TTC549 (cell line): ENCODE data around the gene DGKB.

Experiments
- FAIRE-seq: peaks from 2 replicates; lab custom pipeline; 2012; peaks lifted over from hg19 to GRCh38; lab: Jason Lieb, UNC

The DGKB gene

DNA sequence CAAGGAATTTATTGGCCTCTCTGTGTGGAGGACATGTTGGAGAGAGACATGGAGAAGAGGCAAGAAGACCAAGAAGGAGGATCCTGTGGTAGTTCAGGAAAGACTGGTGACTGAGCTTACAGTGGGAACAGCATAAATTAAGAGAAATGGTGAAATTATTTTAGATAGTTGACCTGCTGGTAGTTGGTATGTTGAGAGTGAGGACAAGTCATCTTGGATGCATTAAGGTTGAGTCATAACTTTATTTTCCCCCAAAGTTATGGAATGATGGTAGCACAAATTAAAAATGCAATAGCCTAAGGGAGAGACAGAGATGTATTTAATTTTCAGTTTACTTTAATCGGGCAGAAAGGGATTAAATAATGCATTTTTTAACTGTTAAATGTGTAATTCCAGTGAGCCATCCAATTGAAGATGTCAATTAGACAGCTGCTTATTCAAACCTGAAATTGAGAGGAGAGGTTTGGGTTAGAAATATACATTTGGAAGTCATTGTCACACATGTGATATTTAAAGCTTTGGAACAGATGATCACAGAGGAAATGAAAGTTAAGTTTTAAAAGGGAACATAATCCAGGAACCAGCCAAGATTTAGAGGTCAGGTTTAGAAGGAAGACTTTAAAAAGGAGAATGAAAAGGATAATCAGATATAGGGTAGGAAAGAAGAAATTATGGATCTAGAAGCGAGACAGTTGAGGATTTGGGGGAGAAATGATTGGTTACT, 80.6 kb downstream of the DGKB start:
- no peak for FAIRE-seq

- FAIRE-seq = no peak
These were observed 83.7 kb downstream of the DGKB start for GRCh38 chr7:14818871-14819270.

GRCh38 chr7:14817829-14818614, 84.5 kb downstream of the DGKB start:
- no peak for FAIRE-seq

DNA sequence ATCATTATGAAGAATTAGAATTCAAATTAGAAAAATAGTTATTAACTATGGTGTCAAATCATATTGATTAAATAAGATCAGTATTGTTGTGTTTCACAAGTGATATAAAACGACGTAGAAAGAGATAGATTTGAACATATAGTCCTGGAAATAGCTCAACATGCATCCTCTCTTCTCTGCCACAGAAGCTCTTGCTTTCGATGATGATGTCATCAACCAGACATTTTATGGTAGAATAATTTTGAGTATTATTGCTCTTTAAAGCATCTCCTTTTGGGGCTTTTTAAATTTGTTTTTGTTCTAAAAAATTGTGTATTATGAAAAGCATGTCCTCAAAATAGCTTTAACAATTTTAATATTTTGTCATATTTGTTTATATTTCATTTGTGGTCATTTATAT, 95.0 kb downstream of the DGKB start:
- no peak for FAIRE-seq

DNA sequence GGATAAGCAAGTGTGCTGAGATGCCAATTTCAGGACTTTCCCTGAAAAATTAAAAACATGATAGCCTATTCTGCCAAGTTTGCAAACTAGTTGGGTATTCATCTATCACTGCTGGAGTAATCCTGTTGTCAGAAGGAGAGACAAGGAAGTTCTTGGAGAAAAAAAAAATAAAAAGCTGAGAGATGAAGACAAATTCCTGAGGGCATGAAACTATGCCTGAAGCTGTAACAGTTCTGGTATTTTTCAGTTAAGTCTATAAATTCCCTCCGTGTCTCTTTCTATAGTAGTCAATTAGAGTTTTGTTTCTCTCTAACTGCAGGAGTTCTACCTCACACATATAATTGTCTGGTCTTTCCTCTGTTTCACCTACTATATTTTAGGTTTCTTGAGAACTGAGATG, 95.7 kb downstream of the DGKB start:
- FAIRE-seq = no peak

- no peak for FAIRE-seq
These were observed 97.3 kb downstream of the DGKB start for GRCh38 chr7:14805105-14805719.

DNA sequence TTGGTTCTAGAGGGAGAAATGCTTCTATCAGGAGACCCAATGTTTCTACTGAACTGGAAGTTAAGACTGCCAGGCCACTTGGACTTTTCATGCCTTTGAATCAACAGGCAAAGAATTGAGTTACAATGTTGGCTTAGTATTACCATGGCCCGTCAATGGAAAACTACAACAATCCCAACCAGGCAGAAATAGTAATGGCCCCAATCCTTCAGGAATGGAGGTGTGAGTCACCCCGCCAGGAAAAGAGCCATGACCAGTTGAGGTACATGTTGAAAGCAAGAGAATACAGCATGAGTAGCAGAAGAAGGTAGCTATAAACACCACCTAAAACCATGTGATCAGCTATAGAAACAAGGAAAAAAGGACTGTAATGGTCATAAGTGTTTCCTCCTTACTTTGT, 101.9 kb downstream of the DGKB start:
- no peak for FAIRE-seq

DNA sequence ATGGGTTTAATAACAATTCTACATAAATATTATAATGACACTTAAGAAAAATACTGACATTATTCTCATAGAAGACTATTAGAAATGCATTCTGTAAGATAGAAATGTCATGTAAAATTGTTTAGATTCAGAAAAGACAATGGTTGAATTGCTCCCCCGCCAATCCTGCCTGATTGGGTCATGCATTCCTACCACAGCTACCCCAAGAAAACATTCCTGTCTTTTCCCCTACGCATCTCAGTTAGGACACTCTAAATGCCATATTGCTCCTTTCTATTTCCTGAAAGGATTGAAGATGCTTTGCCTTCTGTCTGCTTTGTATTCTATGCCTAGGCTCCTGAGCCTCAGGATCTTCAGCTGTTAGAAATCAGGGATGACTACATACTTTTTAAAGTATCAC, 109.4 kb downstream of the DGKB start:
- FAIRE-seq = no peak

- FAIRE-seq = no peak
These were observed 115.0 kb downstream of the DGKB start for GRCh38 chr7:14787551-14787950.

GRCh38 chr7:14786314-14786895, 116.1 kb downstream of the DGKB start:
- no peak for FAIRE-seq

- no peak for FAIRE-seq
These were observed 124.7 kb downstream of the DGKB start for GRCh38 chr7:14777806-14778205.

DNA sequence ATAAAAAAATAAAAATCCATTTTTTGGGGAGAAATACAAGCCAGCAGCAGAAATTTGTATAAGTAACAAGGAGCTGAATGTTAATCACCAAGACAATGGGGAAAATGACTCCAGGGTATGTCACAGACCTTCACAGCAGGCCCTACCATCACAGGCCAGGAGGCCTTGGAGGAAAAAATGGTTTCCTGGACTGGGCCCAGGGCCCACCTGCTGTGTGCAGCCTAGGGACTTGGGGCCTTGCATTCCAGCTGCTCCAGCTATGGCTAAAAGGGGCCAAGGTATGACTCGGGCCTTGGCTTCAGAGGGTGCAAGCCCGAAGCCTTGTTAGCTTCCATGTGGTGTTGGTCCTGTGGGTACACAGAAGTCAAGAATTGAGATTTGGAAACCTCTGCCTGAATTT, 126.3 kb downstream of the DGKB start:
- FAIRE-seq = no peak

DNA sequence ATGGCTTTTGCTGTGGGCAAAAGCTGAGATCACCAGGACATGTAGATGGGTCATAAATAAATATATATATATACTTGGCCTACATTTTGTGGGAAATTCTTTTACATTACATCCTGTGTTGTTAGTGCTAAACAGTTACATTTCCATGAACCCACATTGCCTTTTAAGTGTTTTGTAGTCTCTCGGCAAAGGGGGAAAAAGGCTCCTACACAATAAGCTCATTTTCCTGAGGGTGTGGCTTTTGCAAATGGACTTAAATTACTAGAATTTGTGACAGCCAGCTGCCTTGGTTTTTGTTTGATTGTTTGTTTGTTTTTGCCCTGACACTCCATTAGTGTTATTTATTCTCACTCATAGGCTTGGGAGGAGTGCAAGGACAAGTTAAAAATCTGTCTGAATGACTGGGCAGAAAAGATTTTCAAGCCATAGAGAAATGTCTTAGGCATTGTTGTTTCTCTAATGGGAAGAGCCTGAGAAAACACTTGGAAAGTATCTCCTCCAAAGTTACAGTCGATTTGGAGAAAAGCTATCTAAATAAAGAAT, 128.8 kb downstream of the DGKB start:
- no peak for FAIRE-seq

DNA sequence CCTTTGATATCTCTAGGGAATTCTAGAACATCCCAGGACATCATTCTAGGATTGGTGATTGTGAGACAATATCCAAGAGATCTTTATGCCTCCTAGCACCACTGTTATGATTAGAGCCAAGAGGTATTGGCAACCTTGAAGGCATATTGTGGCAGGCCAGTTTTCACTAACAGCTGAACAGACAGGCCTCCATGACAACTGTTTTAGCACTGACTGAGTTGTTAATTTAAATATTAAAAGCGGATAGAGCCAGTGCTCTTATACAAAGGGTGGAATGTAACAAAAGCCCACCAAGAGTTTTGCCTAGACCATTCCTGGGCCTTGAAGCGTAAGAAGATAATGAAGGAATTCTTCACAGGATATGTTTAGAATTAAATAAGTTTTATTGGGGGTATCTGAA, 131.9 kb downstream of the DGKB start:
- no peak for FAIRE-seq

DNA sequence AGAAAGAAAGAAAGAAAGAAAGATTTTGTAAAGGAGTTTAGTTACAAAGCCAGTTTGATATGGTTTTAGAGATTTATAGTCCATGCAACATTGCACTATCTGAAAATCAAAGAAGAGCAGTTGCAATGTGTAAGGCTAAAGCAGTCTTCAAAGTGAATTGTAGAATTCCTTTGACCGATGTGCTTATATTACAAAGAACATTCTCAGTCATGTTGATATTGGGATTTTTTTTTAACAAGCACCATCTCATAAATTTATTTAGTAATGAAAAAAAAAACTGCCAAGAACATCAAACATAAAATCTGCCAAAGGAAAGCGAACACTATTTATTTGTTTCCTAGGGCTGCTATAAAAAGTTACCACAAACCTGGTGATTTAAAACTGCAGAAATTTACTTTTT, 133.3 kb downstream of the DGKB start:
- no peak for FAIRE-seq

DNA sequence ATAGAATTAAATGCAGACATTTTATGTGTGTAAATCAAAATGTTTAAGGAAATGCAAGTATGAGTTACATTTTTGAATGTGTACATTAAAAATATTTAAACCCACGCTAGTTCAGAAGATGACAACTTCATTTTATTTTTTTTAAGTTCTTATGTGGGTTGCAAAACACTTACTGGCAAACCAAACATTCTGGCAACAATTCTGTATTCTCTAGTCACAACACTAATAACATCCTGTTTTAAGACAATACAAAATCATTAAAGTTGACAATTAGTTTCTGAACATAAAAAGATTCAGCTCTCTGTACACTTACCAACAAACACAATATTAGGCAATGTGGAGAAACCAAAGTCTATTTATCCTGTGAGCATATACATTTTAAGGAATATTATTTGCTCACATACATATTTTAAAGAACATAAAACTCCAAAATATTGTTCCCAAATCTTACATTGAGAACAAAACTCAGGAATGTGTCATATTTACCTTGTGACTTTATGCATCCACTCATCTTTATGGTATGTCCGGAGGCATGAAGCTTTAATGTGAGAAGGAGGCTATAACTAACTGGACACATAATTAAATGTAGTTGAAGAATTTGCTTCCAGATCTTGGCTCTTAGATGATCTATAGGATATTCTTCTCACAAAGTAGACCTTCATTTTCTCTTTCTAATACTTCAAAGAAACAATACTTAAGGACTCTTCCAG, 134.7 kb downstream of the DGKB start:
- FAIRE-seq = no peak

DNA sequence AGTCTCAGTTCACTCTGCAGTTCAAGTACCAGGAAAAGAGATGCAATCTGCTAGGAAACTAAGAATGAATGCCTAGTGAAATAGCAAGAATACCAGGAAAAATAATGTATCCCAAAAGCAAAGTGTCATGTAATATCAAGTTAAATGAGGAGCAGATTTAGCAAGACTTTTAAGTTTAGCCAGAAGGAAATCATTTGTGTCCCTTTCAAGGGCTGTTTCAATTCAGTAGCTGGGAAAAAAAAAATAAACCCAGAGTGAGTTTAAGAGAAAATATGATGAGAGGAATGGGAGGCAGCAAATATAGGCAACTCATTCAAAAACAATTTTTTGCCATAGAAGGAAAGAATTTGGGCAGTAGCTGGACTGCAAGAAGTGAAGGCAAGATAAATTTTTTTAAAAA, 135.8 kb downstream of the DGKB start:
- no peak for FAIRE-seq

GRCh38 chr7:14765731-14766130, 136.8 kb downstream of the DGKB start:
- no peak for FAIRE-seq

DNA sequence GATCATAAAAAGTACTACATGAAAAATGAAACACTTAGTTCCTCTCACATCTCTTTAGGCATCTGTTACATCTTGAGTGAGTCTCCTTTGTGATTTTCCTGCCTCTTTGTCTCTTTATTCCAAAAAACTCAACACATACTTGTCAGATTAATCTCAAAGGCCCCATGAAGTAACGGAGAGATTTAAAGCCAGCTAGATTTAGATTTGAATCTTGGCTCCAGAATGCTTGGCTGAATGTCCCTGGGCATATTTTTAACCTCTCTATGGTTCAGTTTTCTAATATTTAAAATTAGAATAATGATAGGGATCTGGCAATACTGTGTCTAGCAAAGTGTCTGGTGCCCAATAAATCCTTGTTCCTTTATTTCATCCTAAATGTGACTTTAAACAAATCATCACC, 140.0 kb downstream of the DGKB start:
- no peak for FAIRE-seq

DNA sequence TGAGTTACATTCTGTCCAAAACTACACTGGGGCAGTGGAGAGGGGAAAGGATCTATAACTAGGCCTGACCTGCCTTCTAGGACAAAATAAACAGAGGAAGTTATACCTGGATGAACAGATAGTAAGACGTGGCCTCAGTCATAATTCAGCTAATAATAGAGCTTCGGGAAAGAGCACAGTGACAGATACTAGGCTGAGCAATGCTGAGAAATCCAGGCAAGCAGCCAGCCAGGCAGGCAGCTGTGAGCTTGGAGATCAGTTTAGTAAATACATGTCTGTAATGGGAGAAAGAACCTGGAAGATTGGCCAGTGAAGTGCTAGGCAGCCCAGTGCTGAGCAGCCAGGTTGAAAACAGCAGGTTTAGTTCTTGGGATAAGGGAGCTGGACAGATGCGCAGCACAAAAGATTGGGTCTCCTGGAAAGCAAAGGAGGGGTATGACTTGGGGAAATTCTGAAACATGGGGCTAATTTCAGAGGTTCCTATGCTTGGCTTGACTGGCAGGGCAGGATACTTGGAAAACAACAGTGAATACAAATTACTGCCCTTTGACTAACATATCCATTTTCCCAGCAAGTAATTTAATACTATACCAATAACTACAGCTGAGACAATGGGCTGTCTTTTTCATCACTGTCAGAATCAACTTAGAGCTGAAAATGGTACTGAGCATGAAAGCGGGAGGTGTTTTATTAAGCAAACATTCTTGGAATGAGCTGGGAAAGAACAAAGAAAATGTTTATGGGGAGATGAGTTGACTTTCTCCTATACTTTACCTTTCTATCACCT, 140.8 kb downstream of the DGKB start:
- no peak for FAIRE-seq

DNA sequence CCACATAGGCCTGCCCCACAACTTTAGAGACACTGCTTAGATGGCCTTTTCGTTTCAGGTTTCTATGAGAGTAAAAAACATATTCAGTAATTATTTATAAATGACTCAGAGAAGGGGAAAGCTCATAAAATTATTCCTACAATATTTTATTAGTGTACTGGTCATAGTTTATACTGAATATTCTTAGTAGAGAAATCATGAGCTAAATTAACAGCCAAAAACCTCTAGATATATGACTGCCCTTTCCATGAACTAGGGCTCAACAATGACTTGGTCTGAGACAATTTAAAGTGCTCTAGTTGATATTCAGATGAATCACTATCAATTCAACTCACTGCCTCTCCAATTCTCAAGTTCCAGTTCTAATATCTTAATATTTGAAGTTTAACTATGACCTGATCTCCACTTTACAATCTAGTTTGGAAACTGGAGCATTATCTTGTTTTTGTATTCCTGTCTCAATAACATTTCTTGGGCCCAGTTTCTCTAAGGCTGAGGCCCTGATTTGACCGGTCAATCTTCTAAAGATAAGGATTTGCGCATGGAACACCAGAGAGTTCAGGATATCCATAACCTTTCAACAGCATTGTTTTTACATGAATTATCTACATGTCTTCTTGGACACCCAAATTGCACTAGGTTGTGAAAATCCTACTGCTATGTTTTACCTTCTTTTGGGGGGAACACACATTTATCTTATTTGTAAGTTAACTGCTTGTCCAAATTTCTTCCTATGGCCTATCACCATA, 141.6 kb downstream of the DGKB start:
- no peak for FAIRE-seq
